NCI-H82 treated with DMSO at 0.1 percent for 48 hours (cell line): ENCODE data around the gene SLC6A11.

Experiments used
- DNase-seq: peaks from one replicate; lab custom pipeline; 2025; ENCODE audit not compliant: unreplicated experiment; lab: John Stamatoyannopoulos, UW

Gene SLC6A11

DNA sequence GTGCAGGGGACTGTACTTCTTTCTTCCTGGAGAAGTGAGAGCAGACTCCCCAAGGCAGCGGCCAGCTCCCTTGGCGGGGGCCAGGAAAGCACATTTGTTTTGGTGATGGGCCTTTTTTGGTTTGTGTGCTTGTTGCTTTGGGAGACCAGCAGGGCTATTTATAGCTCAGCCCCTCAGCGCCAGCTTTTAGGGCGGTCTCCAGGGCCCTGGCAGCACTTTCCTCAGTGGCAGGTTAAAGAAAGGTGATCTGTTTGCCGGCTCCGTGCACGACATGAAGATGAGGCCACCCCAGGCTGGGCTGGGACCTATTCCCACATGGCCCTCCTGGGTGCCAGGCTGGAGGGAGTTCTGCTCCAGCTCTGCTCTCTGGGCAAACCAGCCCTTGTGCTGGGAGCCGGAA lies 21.8 kb downstream of the SLC6A11 start:
- DNase-seq: no peak

DNA sequence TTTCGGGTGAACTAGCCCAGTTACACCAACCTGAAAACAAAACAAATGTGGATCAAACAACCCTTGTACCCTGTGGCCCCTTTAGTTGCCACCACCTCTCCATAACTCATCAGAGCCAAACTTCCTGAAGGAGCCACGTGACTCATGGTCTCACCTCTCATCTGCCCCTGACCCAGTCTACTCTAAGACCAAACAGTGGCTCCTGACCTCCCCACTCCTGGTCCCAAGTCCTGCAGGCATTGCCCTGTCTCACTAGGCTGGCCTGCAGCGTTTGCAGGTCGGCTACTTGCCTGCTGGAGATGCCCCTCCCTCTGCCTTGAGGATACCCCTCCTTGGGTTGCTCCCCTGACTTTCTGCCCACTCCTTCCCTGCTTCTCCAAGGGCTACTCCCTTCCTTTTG lies 23.1 kb downstream of the SLC6A11 start:
- DNase-seq: no peak

DNA sequence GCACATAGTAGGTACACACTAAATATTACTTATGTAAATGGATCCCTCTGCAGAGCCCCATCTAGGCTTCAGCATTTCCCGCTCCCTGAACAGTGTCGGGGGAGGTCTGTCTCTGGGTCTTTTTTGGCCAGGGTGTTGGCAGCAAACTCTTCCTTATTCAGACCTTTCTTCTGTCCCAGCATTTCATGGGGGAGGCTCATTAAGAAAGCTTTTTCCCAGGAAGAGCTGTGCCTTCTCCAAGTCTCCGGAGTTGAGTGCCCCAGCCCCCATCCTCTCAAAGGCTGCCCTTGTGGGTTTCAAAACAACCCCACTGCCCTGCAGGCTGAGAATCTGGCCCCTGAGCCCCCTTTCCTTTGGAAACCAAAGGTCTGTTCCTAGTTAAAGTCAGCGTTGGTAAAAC lies 25.1 kb downstream of the SLC6A11 start:
- DNase-seq: no peak

DNA sequence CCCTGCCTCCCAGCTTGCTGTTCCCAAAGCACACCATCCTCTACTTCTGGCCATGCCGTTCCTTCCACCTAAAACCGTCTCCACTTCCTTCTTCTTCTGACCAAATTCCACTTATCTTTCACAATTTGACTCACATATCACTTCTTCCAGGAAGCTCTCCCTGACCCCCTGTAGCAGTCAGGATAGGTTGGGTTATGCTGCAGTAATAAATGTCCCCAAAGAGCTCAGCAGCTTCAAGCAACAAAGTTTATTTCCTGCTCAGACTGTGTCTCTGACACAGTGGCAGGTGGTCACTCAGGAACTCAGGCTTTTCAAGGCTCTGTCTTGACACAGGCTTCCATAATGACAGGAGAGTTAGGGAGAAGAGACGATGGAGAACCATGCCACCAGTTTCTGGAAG lies 27.4 kb downstream of the SLC6A11 start:
- no peak for DNase-seq

DNA sequence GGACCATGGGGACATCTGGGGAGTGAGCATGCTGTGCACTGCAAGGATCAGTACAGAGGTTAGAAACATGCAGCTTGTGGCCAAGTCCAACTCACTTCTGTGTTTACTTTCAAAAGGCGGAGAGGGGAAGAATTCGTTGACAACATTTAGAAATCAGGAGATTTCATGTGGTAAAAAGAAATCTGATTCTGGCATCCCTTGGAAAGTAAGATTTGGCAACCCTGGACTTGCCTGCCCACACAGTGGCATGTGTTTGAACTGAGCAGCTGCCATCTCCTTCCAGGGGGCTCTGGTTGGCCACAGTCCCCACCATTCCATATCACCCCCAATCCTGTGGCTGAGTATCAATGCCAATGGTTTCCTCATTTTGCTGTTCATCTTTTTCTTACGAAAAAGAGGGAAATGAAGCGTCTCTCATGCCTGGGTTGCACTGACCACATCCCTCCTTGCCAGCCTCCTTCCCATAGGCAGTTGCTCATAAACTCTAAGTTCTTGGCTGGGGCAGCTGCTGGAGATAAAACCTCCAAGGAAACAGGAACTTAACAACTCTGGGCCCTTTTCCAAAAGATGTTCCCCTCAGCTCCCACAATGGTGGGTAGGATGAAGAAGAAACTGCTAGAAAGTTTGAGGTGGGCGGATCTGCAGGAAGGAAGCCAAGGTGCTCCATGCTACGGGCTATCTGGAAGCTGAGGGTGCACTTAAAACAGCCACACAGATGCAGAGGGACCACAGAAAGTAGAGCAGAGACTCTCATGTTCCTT lies 29.2 kb downstream of the SLC6A11 start:
- DNase-seq: no peak

DNA sequence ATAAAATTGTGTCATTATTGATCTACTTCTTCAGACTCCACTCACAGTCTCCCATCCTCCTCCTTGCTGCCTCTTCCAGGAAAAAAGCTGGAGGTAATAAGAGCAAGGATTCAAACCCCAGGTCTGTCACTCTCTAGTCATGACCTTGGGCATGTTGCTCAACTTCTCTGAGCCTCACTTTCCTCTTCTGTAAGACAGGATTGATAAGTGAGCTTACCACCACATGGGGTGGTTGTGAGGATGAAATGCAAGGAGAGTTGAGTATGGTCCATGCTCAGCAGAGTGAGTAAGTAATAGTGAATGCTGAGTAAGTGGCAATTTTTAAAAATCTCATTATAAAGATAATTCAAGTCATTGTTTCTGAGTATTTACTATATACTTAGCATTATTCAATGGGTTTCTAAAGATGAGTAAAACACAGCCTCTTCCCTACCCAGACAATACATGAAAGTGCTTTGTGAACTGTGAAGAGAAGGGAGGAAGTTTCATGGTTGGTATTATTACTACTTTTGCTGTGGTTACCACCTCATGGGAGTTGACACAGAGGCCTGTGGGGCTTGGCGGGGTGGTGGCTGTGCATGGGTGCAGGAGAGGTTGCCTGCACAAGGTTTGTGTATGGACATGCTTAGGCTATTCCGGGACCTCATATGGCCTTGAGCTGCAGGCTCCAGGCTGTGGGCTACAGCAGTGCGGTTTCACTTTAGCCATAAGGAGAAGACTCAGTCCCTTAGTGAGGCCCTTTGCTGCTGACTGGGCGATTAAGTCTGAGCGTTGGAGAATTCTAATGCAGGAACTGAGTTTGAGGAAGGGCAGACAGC lies 30.0 kb downstream of the SLC6A11 start:
- DNase-seq: no peak

DNA sequence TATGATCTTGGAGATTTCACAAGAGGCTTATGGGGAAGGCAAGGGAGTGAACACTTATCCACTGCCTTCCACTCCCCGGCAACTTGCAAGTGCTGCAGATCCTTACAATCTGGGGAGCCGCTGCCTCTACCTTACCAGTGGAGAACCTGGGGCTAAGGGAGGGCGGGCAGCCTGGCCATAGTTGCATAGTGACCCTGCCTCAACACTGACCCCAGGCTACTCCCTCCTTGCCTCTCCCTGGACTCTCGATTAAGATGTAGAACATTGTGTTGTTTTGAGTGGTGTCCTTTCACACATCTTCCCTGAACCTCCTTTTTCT lies 30.6 kb downstream of the SLC6A11 start:
- no peak for DNase-seq

DNA sequence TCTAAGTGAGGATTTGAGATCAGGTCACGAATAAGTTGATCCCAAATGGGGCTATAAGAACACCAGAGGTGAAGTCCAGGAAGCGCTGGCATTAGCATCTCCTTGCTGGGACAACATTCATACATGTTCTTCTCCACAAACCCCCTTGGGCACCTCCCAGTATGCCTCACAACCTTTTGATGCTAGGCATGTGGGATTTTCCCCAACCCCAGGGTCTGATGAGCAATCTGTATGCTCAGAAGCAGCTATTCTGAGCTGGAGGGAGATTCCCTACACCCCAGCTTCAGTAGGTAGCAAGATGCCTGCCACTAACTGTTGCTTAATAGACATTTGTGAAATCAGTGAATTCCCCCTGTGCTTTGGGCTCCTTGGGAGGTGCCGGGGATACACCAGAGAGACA lies 32.2 kb downstream of the SLC6A11 start:
- no peak for DNase-seq

DNA sequence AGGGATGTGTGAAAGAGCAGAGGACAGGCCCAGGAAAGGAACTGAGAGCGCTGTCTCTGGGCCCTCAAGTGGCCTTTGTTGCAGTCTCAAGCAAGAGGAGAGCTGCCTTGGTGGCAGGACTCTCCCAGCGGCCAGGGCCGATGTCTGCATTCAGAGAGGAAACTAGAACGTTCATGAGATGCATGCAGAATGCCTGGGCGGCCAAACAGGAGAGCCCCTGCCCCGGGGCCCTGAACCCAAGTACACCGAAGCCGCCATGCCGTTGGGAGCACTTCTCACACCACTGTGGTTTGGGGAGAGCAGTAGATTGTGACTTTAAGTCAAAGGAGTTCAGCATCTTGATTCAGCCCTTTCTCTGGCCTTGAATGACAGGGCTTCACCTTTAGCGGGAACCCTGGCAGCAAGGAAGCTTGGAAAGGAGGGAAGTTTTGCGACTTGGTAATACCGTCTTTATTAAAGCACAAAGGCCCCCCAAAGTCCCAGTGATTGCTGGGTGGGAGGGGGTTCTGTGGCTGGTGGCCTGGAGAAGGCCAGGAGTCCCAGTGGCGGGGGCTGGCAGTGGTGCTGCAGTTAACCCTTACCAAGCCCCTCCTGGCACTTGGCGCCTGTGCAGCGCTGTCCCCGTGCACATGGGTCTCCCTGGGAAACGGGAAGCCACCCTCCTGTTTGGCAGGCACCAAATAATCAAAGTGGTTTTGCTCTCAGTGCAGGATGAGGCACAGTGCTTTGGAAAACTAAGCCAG lies 36.2 kb downstream of the SLC6A11 start:
- DNase-seq: no peak

DNA sequence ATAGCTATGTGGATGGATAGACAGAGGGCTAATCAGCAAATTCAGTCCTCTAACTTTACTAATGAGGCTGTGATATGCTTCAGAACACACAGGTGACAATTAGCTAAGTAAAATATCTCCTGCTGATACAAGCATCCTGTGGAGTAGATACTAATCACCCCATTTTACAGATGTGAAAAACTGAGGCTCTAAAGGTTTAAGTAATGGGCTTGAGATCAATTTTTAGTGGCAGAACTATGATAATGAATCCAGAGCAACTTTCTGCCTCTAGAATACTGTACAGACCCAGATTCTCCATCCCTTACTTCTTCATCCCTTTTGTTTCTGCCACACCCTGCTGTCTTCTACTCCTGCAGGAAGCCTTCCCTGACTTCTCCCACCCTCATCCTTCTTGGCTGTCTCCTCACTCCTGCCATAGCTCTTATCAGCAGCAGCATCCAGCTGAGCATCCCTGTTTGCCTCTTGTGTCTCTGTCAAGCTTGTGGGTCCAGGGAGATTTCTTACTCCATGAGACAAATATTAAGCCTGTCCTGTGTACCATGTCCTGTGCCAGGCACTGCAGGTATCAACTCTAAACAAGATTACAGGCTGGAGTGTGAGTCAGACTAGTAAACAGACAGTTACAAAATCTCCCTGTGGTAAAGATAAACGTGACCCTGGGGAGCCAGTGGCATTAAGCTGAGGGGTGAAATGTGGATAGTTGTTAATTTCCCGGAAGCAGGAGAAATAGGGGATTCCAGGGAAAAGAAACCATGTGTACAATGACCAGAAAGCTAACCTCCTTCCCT lies 39.2 kb downstream of the SLC6A11 start:
- DNase-seq: no peak

DNA sequence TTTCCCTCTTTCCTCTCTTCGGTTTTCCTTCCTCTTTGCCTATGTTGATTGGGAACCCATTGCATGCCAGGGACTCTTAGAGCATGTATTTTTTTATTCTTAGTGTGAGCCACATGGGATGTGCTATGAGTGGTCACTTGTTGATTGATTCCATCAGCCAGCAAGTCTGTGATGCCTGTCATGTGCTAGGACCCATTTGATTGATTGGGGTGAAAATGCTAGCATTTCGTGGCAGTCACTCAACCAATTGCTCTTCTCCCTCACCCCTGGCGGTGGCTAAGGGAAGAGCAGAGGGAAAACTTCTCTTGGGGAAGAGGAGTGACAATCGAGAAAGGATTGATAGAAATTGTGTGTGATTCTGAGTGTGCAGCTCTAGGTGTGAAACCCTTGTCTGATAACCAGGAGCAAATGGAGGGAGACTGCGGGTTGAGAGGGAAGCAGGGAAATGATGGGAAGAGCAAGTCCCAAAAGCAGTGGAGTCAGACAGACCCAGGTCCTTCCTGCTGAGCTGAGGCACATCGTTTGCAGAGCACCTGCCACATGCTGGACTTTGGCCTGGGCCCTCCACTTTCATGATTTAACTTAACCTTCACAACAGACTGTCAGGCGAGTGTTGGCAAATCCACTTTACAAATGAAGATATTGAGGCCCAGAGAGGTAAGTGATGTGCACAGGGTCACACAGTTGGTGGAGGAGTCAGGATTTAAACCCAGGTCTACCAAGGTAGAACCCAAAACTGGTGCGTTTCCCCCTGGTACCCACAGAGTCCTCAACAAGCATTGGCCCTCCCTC lies 40.0 kb downstream of the SLC6A11 start:
- DNase-seq: no peak

DNA sequence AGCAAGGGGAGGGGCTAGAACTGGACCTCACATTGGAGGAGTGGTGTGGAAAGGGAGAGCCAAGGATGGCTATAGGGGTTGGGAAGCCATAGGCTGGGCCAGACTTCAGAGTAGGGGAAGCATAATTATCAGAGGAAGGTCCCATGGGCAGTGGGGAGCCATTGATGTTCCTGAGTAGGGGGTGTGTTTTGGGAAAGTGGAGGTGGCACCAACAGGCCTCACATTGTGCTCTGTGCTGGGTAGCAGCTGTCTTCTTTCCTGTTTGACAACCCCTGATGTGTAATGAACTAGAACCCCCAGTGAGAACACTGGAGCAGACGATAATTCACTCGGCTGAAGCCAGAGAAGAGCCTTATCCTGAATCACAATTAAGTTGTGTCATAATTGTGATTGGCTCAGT lies 41.2 kb downstream of the SLC6A11 start:
- no peak for DNase-seq

DNA sequence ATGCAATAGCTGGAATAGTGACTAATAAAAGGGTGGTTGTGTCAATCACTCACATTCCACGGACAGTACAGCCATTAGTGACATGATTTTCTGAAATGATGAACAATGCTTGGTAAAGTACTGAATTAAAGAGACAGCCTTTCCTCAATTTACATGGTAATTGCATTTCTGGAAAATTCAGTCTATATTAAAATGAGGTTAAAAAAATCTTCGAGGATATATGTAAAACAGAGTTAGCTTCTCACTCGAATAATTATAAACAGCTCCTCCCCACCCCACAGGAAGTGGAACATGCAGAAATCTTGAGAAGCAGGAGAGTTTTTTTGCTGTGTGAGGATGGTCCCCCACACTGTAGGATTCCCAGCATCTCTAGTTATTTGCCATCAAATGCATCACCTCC lies 42.1 kb downstream of the SLC6A11 start:
- DNase-seq: no peak

DNA sequence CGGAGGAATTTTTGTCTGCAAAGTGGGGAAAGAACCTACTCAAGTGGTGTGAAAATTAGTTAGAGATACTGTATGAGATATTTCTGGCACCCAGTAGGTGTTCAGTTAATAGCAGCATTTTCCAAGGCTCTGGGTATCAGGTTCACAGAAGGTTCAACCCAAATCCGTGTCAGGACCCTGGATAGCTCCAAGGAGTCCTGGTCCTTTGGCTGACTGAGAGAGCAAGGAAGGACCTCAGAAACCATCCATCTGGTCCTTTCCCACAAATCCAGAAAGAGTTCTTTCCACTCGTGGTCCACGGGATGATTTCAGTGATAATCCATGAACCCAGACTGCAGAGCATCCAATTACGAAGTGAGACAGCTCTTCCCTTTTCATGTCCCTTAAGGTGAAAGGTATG lies 51.4 kb downstream of the SLC6A11 start:
- DNase-seq: no peak

DNA sequence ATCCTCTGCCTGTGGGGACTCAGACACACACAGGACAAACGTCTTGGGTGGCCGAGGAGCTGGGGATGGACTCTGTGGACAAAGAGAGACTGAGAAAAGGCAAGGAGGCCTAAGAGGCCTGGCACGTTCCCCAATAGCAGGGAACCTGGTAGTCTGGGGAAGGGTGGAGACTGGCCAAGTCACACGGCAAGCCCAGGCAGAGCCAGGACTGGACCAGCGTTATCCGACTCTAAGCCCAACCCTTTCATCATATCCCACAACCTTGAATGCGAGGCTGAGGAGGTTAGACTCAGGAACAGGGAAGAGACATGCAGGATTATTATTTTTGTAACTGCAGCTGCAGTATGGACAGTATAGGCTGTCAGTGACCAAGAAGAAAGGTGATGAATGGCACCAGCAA lies 53.4 kb downstream of the SLC6A11 start:
- DNase-seq: no peak

DNA sequence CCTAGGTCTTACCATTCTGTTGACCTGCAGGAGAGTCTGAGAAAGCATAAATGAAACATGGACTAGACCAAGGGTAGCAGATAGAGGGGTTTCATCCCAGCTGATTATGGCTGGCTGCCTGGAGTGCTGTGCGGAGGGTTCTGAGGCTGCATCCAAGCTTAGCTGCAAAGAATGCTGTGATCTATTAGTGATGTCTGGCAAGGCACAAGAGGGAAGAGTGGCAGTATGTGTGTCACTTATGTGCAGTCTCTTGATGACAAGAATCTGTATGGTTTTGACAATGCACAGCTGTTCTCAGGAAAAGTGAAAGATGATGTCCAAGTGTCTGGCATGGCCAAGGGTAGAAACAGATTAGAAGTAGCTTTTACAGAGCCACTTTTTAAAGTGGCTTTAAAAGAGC lies 54.3 kb downstream of the SLC6A11 start:
- DNase-seq: no peak

DNA sequence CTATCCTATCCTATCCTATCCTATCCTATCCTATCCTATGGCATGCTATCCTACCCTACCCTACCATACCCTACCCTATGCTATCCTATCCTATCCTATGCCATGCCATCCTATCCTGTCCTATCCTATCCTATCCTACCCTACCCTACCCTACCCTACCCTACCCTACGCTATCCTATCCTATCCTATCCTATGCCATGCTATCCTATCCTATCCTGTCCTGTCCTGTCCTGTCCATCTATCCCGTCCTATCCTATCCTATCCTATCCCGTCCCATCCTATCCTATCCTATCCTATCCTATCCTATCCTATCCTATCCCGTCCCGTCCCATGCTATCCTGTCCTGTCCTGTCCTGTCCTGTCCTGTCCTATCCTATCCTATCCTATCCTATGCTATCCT lies 57.4 kb downstream of the SLC6A11 start:
- no peak for DNase-seq

DNA sequence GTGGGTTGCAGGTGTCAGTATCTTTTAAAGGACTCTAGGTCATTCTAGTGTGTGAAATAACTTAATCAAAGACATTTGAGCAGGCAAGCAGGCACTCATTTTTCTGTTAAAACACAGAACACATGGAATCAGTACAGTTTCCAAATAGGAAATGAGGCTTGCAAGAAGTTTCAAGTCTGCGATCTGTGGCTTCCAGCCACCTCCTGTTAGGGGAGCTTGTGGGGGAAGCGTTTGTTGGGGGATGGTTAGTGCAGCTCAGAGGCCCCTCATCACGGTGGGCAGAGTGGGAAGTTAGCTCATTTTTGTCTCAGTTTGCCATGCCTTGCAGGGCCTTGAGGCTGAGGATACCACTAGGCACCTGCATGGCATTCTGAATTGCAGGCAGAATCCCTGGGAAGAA lies 59.9 kb downstream of the SLC6A11 start:
- DNase-seq: no peak

DNA sequence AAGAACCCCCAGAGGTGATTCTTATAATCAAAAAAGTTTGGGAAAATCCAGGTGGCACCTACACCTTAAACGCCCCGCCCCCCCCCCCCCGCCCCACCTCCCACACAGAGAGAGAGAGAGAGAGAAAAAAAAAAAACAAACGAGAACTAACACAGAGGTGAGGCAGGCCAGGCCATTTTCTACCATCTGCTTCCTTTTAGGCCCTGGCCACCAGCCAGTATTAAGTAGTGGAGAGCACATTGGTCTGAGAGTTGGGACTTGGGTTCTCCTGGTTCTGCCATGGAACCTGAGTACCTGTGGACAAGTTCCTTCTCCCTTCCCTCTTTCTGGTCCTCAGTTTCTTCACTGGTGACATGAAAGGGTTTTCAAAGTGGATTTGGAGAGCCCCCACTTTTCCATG lies 60.6 kb downstream of the SLC6A11 start:
- DNase-seq: no peak

DNA sequence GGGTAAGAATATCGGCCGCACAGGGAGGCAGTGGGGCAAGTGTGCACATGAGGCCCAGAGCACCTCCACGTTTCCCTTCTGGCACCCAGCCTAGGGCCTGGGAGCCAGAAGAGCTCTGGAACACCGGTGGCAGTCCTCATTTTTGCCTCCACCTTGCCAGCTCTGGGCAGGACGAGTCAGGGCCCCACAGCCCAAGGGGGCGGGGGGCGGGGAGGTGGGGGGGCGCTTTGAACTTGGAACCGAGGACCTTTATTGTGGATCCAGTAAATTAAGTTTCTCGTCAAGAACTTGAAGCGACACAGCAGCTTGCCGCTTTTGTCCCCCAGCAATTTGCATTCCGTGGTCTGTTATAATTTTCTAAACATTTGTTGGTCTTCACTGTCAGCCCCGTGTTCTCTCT lies 66.8 kb downstream of the SLC6A11 start:
- DNase-seq: no peak
